DLD1 (cell line): Measurements from ENCODE around the gene CLPTM1L.
"Not testable (repeated sequence)": the region's sequence is repeated elsewhere in the genome, so short reads cannot be mapped to it uniquely, and the experiment has no call there.

ENCODE experiments used
- in situ Hi-C: cut with HindIII; loops from 2 replicates; pipeline ENCODE4 v1.10.0; 2017; ENCODE audit warnings: low sequenced_read_pairs

Gene CLPTM1L

GRCh38 chr5:1360861-1361260 lies 16.0 kb upstream of the CLPTM1L start:
- in situ Hi-C loops: no loop called here

GRCh38 chr5:1360367-1360766 lies 15.5 kb upstream of the CLPTM1L start:
- in situ Hi-C loops: not testable (repeated sequence)

- in situ Hi-C loops: no loop called here
These were observed 14.8 kb upstream of the CLPTM1L start for GRCh38 chr5:1359713-1360112.

- in situ Hi-C loops: no loop called here
These were observed 14.2 kb upstream of the CLPTM1L start for GRCh38 chr5:1359031-1359645.

GRCh38 chr5:1358726-1359025 lies 13.8 kb upstream of the CLPTM1L start:
- in situ Hi-C loops: no loop called here

GRCh38 chr5:1357946-1358725 lies 13.2 kb upstream of the CLPTM1L start:
- in situ Hi-C loops: no loop called here

- in situ Hi-C loops: no loop called here
These were observed 12.2 kb upstream of the CLPTM1L start for GRCh38 chr5:1356873-1357787.

GRCh38 chr5:1354576-1354975 lies 9.7 kb upstream of the CLPTM1L start:
- in situ Hi-C loops: no loop called here

- in situ Hi-C loops: no loop called here
These were observed 7.6 kb upstream of the CLPTM1L start for GRCh38 chr5:1352231-1353219.

- in situ Hi-C loops: no loop called here
These were observed 6.3 kb upstream of the CLPTM1L start for GRCh38 chr5:1351156-1351555.

GRCh38 chr5:1349246-1349645 lies 4.3 kb upstream of the CLPTM1L start:
- in situ Hi-C loops: no loop called here

- in situ Hi-C loops: no loop called here
These were observed 4.0 kb upstream of the CLPTM1L start for GRCh38 chr5:1348986-1349245.

- in situ Hi-C loops: no loop called here
These were observed 2.7 kb upstream of the CLPTM1L start for GRCh38 chr5:1347571-1347970.

GRCh38 chr5:1346627-1347440 lies 1.9 kb upstream of the CLPTM1L start:
- in situ Hi-C loops: no loop called here

- in situ Hi-C loops: no loop called here
These were observed 1.2 kb upstream of the CLPTM1L start for GRCh38 chr5:1345876-1346626.

- in situ Hi-C loops: no loop called here
These were observed 683 bp downstream of the CLPTM1L start for GRCh38 chr5:1343931-1344901.

- in situ Hi-C loops: no loop called here
These were observed 1.6 kb downstream of the CLPTM1L start for GRCh38 chr5:1343315-1343751.

- in situ Hi-C loops: not testable (repeated sequence)
These were observed 2.2 kb downstream of the CLPTM1L start for GRCh38 chr5:1342711-1343110.
